Trophoblast cell (in vitro differentiated cells and primary cell): ENCODE measurements around the gene NAE1.

Experiments used
- DNase-seq, 2 donors: peaks; one replicate each; pipeline ENCODE4 v3.0.0-alpha.2; 2016
- H2AFZ ChIP-seq: 2 replicates; pipeline ENCODE4 v1.6.1; 2013; ENCODE audit warnings: low read length, moderate library complexity, mild to moderate bottlenecking; ENCODE audit not compliant: insufficient read depth, poor library complexity
- H2AK5ac ChIP-seq: 2 replicates; pipeline ENCODE4 v1.6.1; 2013; ENCODE audit warnings: mild to moderate bottlenecking, low read length
- H2BK120ac ChIP-seq: 2 replicates; pipeline ENCODE4 v1.6.1; 2013; ENCODE audit warnings: low read length, mild to moderate bottlenecking, moderate library complexity; ENCODE audit not compliant: insufficient read depth, poor library complexity
- H2BK12ac ChIP-seq: 2 replicates; pipeline ENCODE4 v1.6.1; 2013; ENCODE audit warnings: mild to moderate bottlenecking, low read length, moderate library complexity
- H2BK5ac ChIP-seq: 2 replicates; pipeline ENCODE4 v1.6.1; 2013; ENCODE audit warnings: low read length, low read depth, moderate library complexity, mild to moderate bottlenecking; ENCODE audit not compliant: poor library complexity
- H3K14ac ChIP-seq: 2 replicates; pipeline ENCODE4 v1.6.1; 2013; ENCODE audit warnings: mild to moderate bottlenecking, low read length
- H3K18ac ChIP-seq: 2 replicates; pipeline ENCODE4 v1.6.1; 2013; ENCODE audit warnings: mild to moderate bottlenecking, low read length
- H3K23ac ChIP-seq: 2 replicates; pipeline ENCODE4 v1.6.1; 2013; ENCODE audit warnings: low read length
- H3K27ac ChIP-seq: 2 replicates; pipeline ENCODE4 v1.5.1; 2013; ENCODE audit warnings: low read depth, mild to moderate bottlenecking, inconsistent platforms, low read length, moderate library complexity
- H3K27me3 ChIP-seq: 2 replicates; pipeline ENCODE4 v1.6.1; 2013; ENCODE audit warnings: inconsistent platforms, mild to moderate bottlenecking, low read length, moderate library complexity; ENCODE audit not compliant: insufficient read depth
- H3K36me3 ChIP-seq, 2 experiments: 1 replicate in 1 of 2; 2 replicates in 1 of 2; pipeline ENCODE4 v1.6.1; 2013; ENCODE audit warnings: low read length in 2 of 2, mild to moderate bottlenecking in 2 of 2, moderate library complexity in 1 of 2; ENCODE audit not compliant: insufficient read depth in 2 of 2, control insufficient read depth in 1 of 2
- H3K4ac ChIP-seq: 2 replicates; pipeline ENCODE4 v1.6.1; 2013; ENCODE audit warnings: low read depth, mild to moderate bottlenecking, low read length, moderate library complexity
- H3K4me1 ChIP-seq, 2 experiments: 1 replicate in 1 of 2; 2 replicates in 1 of 2; pipeline ENCODE4 v1.6.1; 2013; ENCODE audit warnings: low read length in 2 of 2, mild to moderate bottlenecking in 2 of 2, moderate library complexity in 1 of 2; ENCODE audit not compliant: insufficient read depth in 2 of 2, control insufficient read depth in 1 of 2
- H3K4me2 ChIP-seq: 2 replicates; pipeline ENCODE4 v1.6.1; 2013; ENCODE audit warnings: inconsistent platforms, mild to moderate bottlenecking, low read length, moderate library complexity
- H3K4me3 ChIP-seq: 2 replicates; pipeline ENCODE4 v1.5.1; 2013; ENCODE audit warnings: mild to moderate bottlenecking, low read depth, low read length, inconsistent platforms
- H3K79me1 ChIP-seq: one replicate; pipeline ENCODE4 v1.6.1; 2013; ENCODE audit warnings: low read length
- H3K79me2 ChIP-seq: 2 replicates; pipeline ENCODE4 v1.6.1; 2013; ENCODE audit warnings: low read length, mild to moderate bottlenecking; ENCODE audit not compliant: control insufficient read depth, insufficient read depth, poor library complexity
- H3K9ac ChIP-seq: 2 replicates; pipeline ENCODE4 v1.6.1; 2013; ENCODE audit warnings: mild to moderate bottlenecking, low read length
- H3K9me3 ChIP-seq: 2 replicates; pipeline ENCODE4 v1.6.1; 2013; ENCODE audit warnings: low read depth, mild to moderate bottlenecking, control low read depth, inconsistent platforms, low read length; ENCODE audit not compliant: insufficient read depth
- H4K12ac ChIP-seq: 2 replicates; pipeline ENCODE4 v1.6.1; 2013; ENCODE audit warnings: low read depth, mild to moderate bottlenecking, low read length, moderate library complexity
- H4K8ac ChIP-seq: 2 replicates; pipeline ENCODE4 v1.6.1; 2013; ENCODE audit warnings: low read depth, mild to moderate bottlenecking, low read length, moderate library complexity
- H4K91ac ChIP-seq: one replicate; pipeline ENCODE4 v1.6.1; 2013; ENCODE audit warnings: low read depth, mild to moderate bottlenecking, low read length, moderate library complexity
- WGBS: extraction: QIAGEN DNeasy Blood & Tissue Kit; methylation state at CpG from one replicate; pipeline ENCODE4 v1.1.7; 2013; ENCODE audit warnings: missing lambda C conversion rate; ENCODE audit not compliant: insufficient read length, insufficient coverage; ENCODE audit errors: extremely low coverage; 5-methylcytosine and 5-hydroxymethylcytosine counted together

NAE1 gene

GRCh38 chr16:66858740-66859396, 28.1 kb upstream of the NAE1 start:
- Histone ChIP-seq H3K14ac (no peak overlapping the region), H3K79me2 (no peaks in the 10 kb centered on the region), H3K4me3 (no peak overlapping the region), H4K12ac (no peak overlapping the region), H3K27me3 (no peaks in the 10 kb centered on the region), H2AK5ac (no peak overlapping the region), H4K91ac (no peak overlapping the region), H3K9me3 (no peaks in the 10 kb centered on the region), H3K18ac (no peak overlapping the region), H3K4me2 (no peak overlapping the region), H2BK5ac (no peak overlapping the region), H4K8ac (no peak overlapping the region), H3K4ac (no peak overlapping the region), H2BK120ac (no peak overlapping the region), H2AFZ (no peak overlapping the region), H3K36me3 (no peaks in the 10 kb centered on the region), H3K4me1 (peaks cover 4 to 6% of the 10 kb centered on the region in 2 experiments), H3K27ac (no peak overlapping the region), H3K23ac (no peak overlapping the region), H2BK12ac (no peak overlapping the region), H3K79me1 (no peaks in the 10 kb centered on the region), H3K9ac (no peak overlapping the region)
- peak in 1 of 2 donors; percentile 35 for DNase-seq
- no CpG with 5 or more reads among the region's 4 CpGs for WGBS

GRCh38 chr16:66857437-66857836, 26.7 kb upstream of the NAE1 start:
- H3K18ac ChIP-seq: no peak overlapping the region
- no peak overlapping the region for H3K9ac ChIP-seq
- H4K12ac ChIP-seq: no peak overlapping the region
- H3K27me3 ChIP-seq: no peaks in the 10 kb centered on the region
- H3K4me3 ChIP-seq: no peak overlapping the region
- H3K14ac ChIP-seq: no peak overlapping the region
- no peaks in the 10 kb centered on the region for H3K79me2 ChIP-seq
- H2AK5ac ChIP-seq: no peak overlapping the region
- H3K23ac ChIP-seq: no peak overlapping the region
- H3K4me2 ChIP-seq: no peak overlapping the region
- H4K91ac ChIP-seq: no peak overlapping the region
- WGBS: no CpG with 5 or more reads among the region's 6 CpGs
- peaks cover 4 to 6% of the 10 kb centered on the region in 2 experiments for H3K4me1 ChIP-seq
- no peak overlapping the region for H2BK120ac ChIP-seq
- H3K36me3 ChIP-seq: no peaks in the 10 kb centered on the region
- H3K9me3 ChIP-seq: no peaks in the 10 kb centered on the region
- no peaks in the 10 kb centered on the region for H3K79me1 ChIP-seq
- no peak overlapping the region for H3K4ac ChIP-seq
- DNase-seq: peak in 1 of 2 donors; percentile 50
- H2AFZ ChIP-seq: no peak overlapping the region
- no peak overlapping the region for H2BK12ac ChIP-seq
- no peak overlapping the region for H3K27ac ChIP-seq
- H2BK5ac ChIP-seq: no peak overlapping the region
- no peak overlapping the region for H4K8ac ChIP-seq

- Histone ChIP-seq H3K36me3 (no peaks in the 10 kb centered on the region), H3K27me3 (no peaks in the 10 kb centered on the region), H2BK5ac (no peak overlapping the region), H3K9me3 (no peaks in the 10 kb centered on the region), H3K4me3 (no peak overlapping the region), H3K79me2 (no peaks in the 10 kb centered on the region), H2BK12ac (no peak overlapping the region), H3K4me2 (no peak overlapping the region), H3K4me1 (peaks cover 4 to 6% of the 10 kb centered on the region in 2 experiments), H3K23ac (no peak overlapping the region), H3K27ac (no peak overlapping the region), H4K12ac (no peak overlapping the region), H4K91ac (no peak overlapping the region), H2AFZ (no peak overlapping the region), H3K9ac (no peak overlapping the region), H2AK5ac (no peak overlapping the region), H3K14ac (no peak overlapping the region), H4K8ac (no peak overlapping the region), H3K79me1 (no peaks in the 10 kb centered on the region), H3K4ac (no peak overlapping the region), H2BK120ac (no peak overlapping the region), H3K18ac (no peak overlapping the region)
- DNase-seq: no peak
- WGBS: no CpG with 5 or more reads among the region's 2 CpGs
These were observed 26.0 kb upstream of the NAE1 start for GRCh38 chr16:66856801-66857200.

- no CpG with 5 or more reads among the region's 6 CpGs for whole genome bisulfite sequencing
- Histone ChIP-seq H2AFZ (no peak overlapping the region), H3K4me1 (peaks cover 4 to 6% of the 10 kb centered on the region in 2 experiments), H2BK5ac (no peak overlapping the region), H4K8ac (no peak overlapping the region), H3K18ac (no peak overlapping the region), H3K27ac (no peak overlapping the region), H3K79me2 (no peaks in the 10 kb centered on the region), H3K4ac (no peak overlapping the region), H3K14ac (no peak overlapping the region), H3K36me3 (no peaks in the 10 kb centered on the region), H4K12ac (no peak overlapping the region), H3K9ac (no peak overlapping the region), H3K4me2 (no peak overlapping the region), H2AK5ac (no peak overlapping the region), H3K4me3 (no peak overlapping the region), H2BK120ac (no peak overlapping the region), H3K79me1 (no peaks in the 10 kb centered on the region), H3K23ac (no peak overlapping the region), H3K9me3 (no peaks in the 10 kb centered on the region), H2BK12ac (no peak overlapping the region), H4K91ac (no peak overlapping the region), H3K27me3 (no peaks in the 10 kb centered on the region)
- no peak for DNase-seq
These were observed 25.5 kb upstream of the NAE1 start for GRCh38 chr16:66856184-66856730.
